A673 (cell line): Measurements from ENCODE around the gene SERPINA4.

ENCODE experiments used
- EZH2 ChIP-seq: fragments of 200-600 bp; sonication (generic); IDR thresholded peaks from 2 replicates; pipeline ENCODE4 v1.6.1; 2017; ENCODE audit warnings: borderline replicate concordance, low read depth, mild to moderate bottlenecking, mixed read lengths, antibody characterized with exemption, low read length; ENCODE audit not compliant: poor library complexity, severe bottlenecking
- TF ChIP-seq, protein P1 (sequence below): fragments of 300-800, 200-600 bp; sonication (generic); conservative IDR thresholded peaks from 2 replicates; pipeline ENCODE4 v1.5.1; 2017; ENCODE audit warnings: low read depth, mild to moderate bottlenecking, antibody characterized with exemption, low read length, moderate library complexity, mixed read lengths

DNA sequence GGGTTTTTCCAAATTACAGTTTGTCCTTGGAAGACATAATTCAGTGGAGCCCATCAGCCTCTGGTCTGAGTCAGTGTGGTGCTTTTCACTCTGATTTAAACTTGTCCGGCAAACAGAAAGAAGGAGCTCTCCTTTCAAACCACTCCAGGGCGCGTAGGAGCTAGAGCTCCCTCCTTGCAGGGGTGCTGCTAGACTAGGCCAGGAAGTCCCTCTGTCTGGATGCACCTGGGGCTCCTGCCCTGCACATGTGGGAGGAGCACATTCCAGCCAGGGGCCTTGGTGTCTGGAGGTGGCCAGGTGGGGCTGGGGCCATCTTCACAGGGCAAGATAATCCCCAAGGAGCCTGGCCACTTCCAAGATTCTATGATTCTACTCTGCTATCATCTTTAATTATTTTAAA is 54.0 kb downstream of the SERPINA4 start:
- TF ChIP-seq, protein P1, sequence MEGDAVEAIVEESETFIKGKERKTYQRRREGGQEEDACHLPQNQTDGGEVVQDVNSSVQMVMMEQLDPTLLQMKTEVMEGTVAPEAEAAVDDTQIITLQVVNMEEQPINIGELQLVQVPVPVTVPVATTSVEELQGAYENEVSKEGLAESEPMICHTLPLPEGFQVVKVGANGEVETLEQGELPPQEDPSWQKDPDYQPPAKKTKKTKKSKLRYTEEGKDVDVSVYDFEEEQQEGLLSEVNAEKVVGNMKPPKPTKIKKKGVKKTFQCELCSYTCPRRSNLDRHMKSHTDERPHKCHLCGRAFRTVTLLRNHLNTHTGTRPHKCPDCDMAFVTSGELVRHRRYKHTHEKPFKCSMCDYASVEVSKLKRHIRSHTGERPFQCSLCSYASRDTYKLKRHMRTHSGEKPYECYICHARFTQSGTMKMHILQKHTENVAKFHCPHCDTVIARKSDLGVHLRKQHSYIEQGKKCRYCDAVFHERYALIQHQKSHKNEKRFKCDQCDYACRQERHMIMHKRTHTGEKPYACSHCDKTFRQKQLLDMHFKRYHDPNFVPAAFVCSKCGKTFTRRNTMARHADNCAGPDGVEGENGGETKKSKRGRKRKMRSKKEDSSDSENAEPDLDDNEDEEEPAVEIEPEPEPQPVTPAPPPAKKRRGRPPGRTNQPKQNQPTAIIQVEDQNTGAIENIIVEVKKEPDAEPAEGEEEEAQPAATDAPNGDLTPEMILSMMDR: no peak
- no peak for TF ChIP-seq EZH2
